GM12873 (cell line): ENCODE results near the gene ARFGAP1.

Experiments used
- CTCF ChIP-seq: IDR thresholded peaks from 2 replicates; pipeline ENCODE4 v1.5.1; 2012; ENCODE audit warnings: low read depth, mild to moderate bottlenecking, moderate library complexity, low read length, control low read depth; ENCODE audit not compliant: insufficient read depth; ENCODE audit errors: missing control alignments

Gene ARFGAP1

GRCh38 chr20:63272105-63273058 is at the start of gene ARFGAP1:
Gene ARFGAP1 (plus strand): TSS chr20:63272813. CDS start chr20:63275581, 2,768 bp downstream.
- no peak for TF ChIP-seq CTCF

GRCh38 chr20:63223121-63223825 is 49.3 kb upstream of the ARFGAP1 start:
- peak; percentile 86 for TF ChIP-seq CTCF

GRCh38 chr20:63223826-63224207 is 48.8 kb upstream of the ARFGAP1 start:
- TF ChIP-seq CTCF: no peak

- TF ChIP-seq CTCF: no peak
Observed at GRCh38 chr20:63224412-63225081, 48.1 kb upstream of the ARFGAP1 start.

- TF ChIP-seq CTCF: no peak
Observed at GRCh38 chr20:63225082-63225454, 47.5 kb upstream of the ARFGAP1 start.

- TF ChIP-seq CTCF: no peak
Observed at GRCh38 chr20:63226042-63226943, 46.3 kb upstream of the ARFGAP1 start.

- TF ChIP-seq CTCF: no peak
Observed at GRCh38 chr20:63227260-63227659, 45.4 kb upstream of the ARFGAP1 start.
